Measurements from ENCODE around the gene DNAJB2.
"Not testable (repeated sequence)": the region's sequence is repeated elsewhere in the genome, so short reads cannot be mapped to it uniquely, and the experiment has no call there.

DNAJB2 gene

DNA sequence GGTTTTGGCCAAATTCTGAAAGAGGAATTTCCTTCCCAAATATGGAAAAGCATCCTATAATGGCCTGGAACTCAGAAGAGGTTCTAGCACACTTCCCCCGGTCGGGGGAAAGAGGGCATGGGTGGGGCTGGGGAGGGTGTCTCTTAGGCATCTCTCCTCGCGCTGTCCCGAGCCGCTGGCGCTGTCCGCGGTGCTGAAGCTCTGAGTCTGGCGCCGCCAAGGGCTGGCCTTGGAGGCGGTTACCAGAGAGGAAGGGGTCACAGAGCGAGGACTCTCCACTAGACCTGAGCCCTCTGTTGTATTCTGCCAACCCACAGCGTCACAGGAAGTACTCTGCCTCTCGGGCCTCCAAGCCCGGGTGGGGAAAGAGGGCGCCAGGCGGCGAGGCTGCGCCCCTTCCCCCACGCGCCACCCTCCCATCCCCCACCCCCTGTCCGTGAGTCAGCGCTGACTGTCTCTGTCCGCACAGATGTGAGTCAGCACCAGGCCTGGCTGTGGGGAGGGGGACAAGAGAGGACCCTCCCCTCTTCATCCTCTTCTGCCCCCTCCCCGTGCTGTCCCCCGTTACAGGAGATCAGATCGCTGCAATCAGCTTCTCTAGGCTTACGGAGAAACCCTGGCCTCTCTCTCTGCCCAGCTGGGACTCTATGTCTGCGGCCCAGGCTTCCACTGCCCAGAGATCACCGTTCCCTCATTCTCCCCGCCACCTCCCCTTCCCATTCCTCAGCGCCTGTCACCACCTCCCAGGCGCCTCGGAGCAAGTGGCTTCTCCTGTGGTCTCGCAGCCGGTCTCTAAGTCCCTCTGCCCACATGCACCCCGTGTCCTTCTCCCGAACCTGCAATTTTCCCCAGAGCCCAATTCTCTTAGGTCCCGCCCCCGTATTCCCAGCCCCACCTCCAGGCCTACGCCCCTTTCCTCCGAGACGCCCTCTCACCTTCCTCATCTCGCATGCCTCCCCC lies 29.3 kb downstream of the DNAJB2 start:
- Histone ChIP-seq H3K9ac (ENCODE audit: low read depth, low read length, poor library complexity, severe bottlenecking) (no peak overlapping the region), H3K4me3 (ENCODE audit: low read length, poor library complexity, severe bottlenecking) (no peak overlapping the region), H3K4me2 (ENCODE audit: low read depth, low read length, poor library complexity, severe bottlenecking) (no peak overlapping the region), H3K9me3 (ENCODE audit: insufficient read depth, low read depth, low read length) (no peaks in the 10 kb centered on the region), H4K20me1 (ENCODE audit: insufficient read depth, low read length, poor library complexity, severe bottlenecking) (no peaks in the 10 kb centered on the region), H3F3A (ENCODE audit: low read depth) (no peaks in the 10 kb centered on the region), H3K79me2 (ENCODE audit: insufficient read depth, low read length) (no peaks in the 10 kb centered on the region), H3K9me2 (replicated peaks; ENCODE audit: low read depth, low read length) (no peaks in the 10 kb centered on the region), H3K36me3 (ENCODE audit: insufficient read depth, low read length) (no peaks in the 10 kb centered on the region), H2AFZ (ENCODE audit: low read length) (no peak overlapping the region), H3K27me3 (ENCODE audit: insufficient read depth, low read length, poor library complexity, severe bottlenecking) (no peaks in the 10 kb centered on the region), H3K4me1 (ENCODE audit: insufficient read depth, low read length, poor library complexity, severe bottlenecking) (no peaks in the 10 kb centered on the region)
- TF ChIP-seq EZH2phosphoT487 (IDR thresholded peaks at IDR 0.05; ENCODE audit: borderline replicate concordance) = no peak
- TF ChIP-seq, protein P1, sequence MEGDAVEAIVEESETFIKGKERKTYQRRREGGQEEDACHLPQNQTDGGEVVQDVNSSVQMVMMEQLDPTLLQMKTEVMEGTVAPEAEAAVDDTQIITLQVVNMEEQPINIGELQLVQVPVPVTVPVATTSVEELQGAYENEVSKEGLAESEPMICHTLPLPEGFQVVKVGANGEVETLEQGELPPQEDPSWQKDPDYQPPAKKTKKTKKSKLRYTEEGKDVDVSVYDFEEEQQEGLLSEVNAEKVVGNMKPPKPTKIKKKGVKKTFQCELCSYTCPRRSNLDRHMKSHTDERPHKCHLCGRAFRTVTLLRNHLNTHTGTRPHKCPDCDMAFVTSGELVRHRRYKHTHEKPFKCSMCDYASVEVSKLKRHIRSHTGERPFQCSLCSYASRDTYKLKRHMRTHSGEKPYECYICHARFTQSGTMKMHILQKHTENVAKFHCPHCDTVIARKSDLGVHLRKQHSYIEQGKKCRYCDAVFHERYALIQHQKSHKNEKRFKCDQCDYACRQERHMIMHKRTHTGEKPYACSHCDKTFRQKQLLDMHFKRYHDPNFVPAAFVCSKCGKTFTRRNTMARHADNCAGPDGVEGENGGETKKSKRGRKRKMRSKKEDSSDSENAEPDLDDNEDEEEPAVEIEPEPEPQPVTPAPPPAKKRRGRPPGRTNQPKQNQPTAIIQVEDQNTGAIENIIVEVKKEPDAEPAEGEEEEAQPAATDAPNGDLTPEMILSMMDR (conservative IDR thresholded peaks at IDR 0.05; ENCODE audit: low read length) = no peak

GRCh38 chr2:219309278-219309677 lies 30.1 kb downstream of the DNAJB2 start, which contains the start of gene PTPRN:
TSS of gene PTPRN (minus strand) at chr2:219309401. CDS start at chr2:219309332, 69 bp downstream.
- Histone ChIP-seq H3K4me1 (ENCODE audit: insufficient read depth, low read length, poor library complexity, severe bottlenecking) (no peaks in the 10 kb centered on the region), H3K9me2 (replicated peaks; ENCODE audit: low read depth, low read length) (no peaks in the 10 kb centered on the region), H2AFZ (ENCODE audit: low read length) (no peak within 1 kb of the TSS), H3K4me2 (ENCODE audit: low read depth, low read length, poor library complexity, severe bottlenecking) (no peak within 1 kb of the TSS), H3K36me3 (ENCODE audit: insufficient read depth, low read length) (no peaks in the 10 kb centered on the region), H3K9me3 (ENCODE audit: insufficient read depth, low read depth, low read length) (no peaks in the 10 kb centered on the region), H3K4me3 (ENCODE audit: low read length, poor library complexity, severe bottlenecking) (no peak within 1 kb of the TSS), H3F3A (ENCODE audit: low read depth) (no peaks in the 10 kb centered on the region), H3K9ac (ENCODE audit: low read depth, low read length, poor library complexity, severe bottlenecking) (no peak within 1 kb of the TSS), H3K79me2 (ENCODE audit: insufficient read depth, low read length) (no peaks in the 10 kb centered on the region), H4K20me1 (ENCODE audit: insufficient read depth, low read length, poor library complexity, severe bottlenecking) (no peaks in the 10 kb centered on the region), H3K27me3 (ENCODE audit: insufficient read depth, low read length, poor library complexity, severe bottlenecking) (no peaks in the 10 kb centered on the region)
- TF ChIP-seq, protein P1 (conservative IDR thresholded peaks at IDR 0.05; ENCODE audit: low read length) = no peak
- TF ChIP-seq EZH2phosphoT487 (IDR thresholded peaks at IDR 0.05; ENCODE audit: borderline replicate concordance) = no peak

GRCh38 chr2:219312683-219313263 lies 33.6 kb downstream of the DNAJB2 start:
- not testable (repeated sequence) for H3K27me3 ChIP-seq (ENCODE audit: insufficient read depth, low read length, poor library complexity, severe bottlenecking); H4K20me1 ChIP-seq (ENCODE audit: insufficient read depth, low read length, poor library complexity, severe bottlenecking); H3K36me3 ChIP-seq (ENCODE audit: insufficient read depth, low read length); H3K79me2 ChIP-seq (ENCODE audit: insufficient read depth, low read length); H3K4me3 ChIP-seq (ENCODE audit: low read length, poor library complexity, severe bottlenecking); H3K9me3 ChIP-seq (ENCODE audit: insufficient read depth, low read depth, low read length); H3K4me1 ChIP-seq (ENCODE audit: insufficient read depth, low read length, poor library complexity, severe bottlenecking); H3K4me2 ChIP-seq (ENCODE audit: low read depth, low read length, poor library complexity, severe bottlenecking); H2AFZ ChIP-seq (ENCODE audit: low read length); H3F3A ChIP-seq (ENCODE audit: low read depth); H3K9me2 ChIP-seq (replicated peaks; ENCODE audit: low read depth, low read length); H3K9ac ChIP-seq (ENCODE audit: low read depth, low read length, poor library complexity, severe bottlenecking)
